GM23248 (cell line): ENCODE data around the gene CD300A. TPM values are rescaled to one million over a fixed set of nuclear protein-coding genes. Genes with fewer than 3 reads are reported as not detected.
A peak's percentile ranks its signal among the peaks of the same experiment; 100 is the strongest.

ENCODE experiments used
- DNase-seq: peaks from one replicate; pipeline ENCODE4 v3.0.0-alpha.2; 2015
- H2AFZ ChIP-seq: fragments of 200-600 bp; sonication (generic); 2 replicates; pipeline ENCODE4 v1.6.1; 2016; ENCODE audit warnings: antibody characterized with exemption
- H3F3A ChIP-seq: fragments of 200-600 bp; sonication (generic); 2 replicates; pipeline ENCODE4 v1.6.1; 2016; ENCODE audit warnings: mild to moderate bottlenecking, antibody characterized with exemption, mixed run types; ENCODE audit not compliant: insufficient read depth
- H3K27ac ChIP-seq: fragments of 200-600 bp; sonication (generic); 2 replicates; pipeline ENCODE4 v1.5.1; 2016; ENCODE audit warnings: mild to moderate bottlenecking
- H3K27me3 ChIP-seq: fragments of 200-600 bp; sonication (generic); replicated peaks from 2 replicates; pipeline ENCODE4 v1.6.1; 2016; ENCODE audit warnings: mild to moderate bottlenecking; ENCODE audit not compliant: insufficient read depth
- H3K36me3 ChIP-seq: fragments of 200-600 bp; sonication (generic); 2 replicates; pipeline ENCODE4 v1.6.1; 2016; ENCODE audit warnings: low read depth, mild to moderate bottlenecking
- H3K4me1 ChIP-seq: fragments of 200-600 bp; sonication (generic); 2 replicates; pipeline ENCODE4 v1.6.1; 2016; ENCODE audit warnings: mild to moderate bottlenecking; ENCODE audit not compliant: insufficient read depth
- H3K4me2 ChIP-seq: fragments of 200-600 bp; sonication (generic); one replicate; pipeline ENCODE4 v1.6.1; 2016; ENCODE audit warnings: mild to moderate bottlenecking; ENCODE audit not compliant: unreplicated experiment
- H3K4me3 ChIP-seq: fragments of 200-600 bp; sonication (generic); 2 replicates; pipeline ENCODE4 v1.5.1; 2016; ENCODE audit warnings: mild to moderate bottlenecking
- H3K79me2 ChIP-seq: fragments of 200-600 bp; sonication (generic); 2 replicates; pipeline ENCODE4 v1.6.1; 2016; ENCODE audit warnings: mild to moderate bottlenecking; ENCODE audit not compliant: insufficient read depth
- H3K9ac ChIP-seq: fragments of 200-600 bp; sonication (generic); 2 replicates; pipeline ENCODE4 v1.6.1; 2016; ENCODE audit warnings: mild to moderate bottlenecking
- H3K9me2 ChIP-seq: fragments of 200-600 bp; sonication (generic); 2 replicates; pipeline ENCODE4 v1.6.1; 2016; ENCODE audit warnings: mixed run types, mild to moderate bottlenecking, moderate library complexity; ENCODE audit not compliant: insufficient read depth
- H3K9me3 ChIP-seq: fragments of 200-600 bp; sonication (generic); one replicate; pipeline ENCODE4 v1.6.1; 2017; ENCODE audit warnings: low read depth
- H4K20me1 ChIP-seq: fragments of 200-600 bp; sonication (generic); 2 replicates; pipeline ENCODE4 v1.6.0; 2016; ENCODE audit not compliant: insufficient read depth
- EZH2 ChIP-seq: fragments of 200-600 bp; sonication (generic); IDR thresholded peaks from 2 replicates; pipeline ENCODE4 v1.6.1; 2018; ENCODE audit warnings: antibody characterized with exemption, mild to moderate bottlenecking; ENCODE audit not compliant: insufficient read depth, poor library complexity, severe bottlenecking
- EZH2phosphoT487 ChIP-seq: fragments of 200-600 bp; sonication (generic); IDR thresholded peaks from 2 replicates; pipeline ENCODE4 v1.6.1; 2018; ENCODE audit warnings: antibody characterized with exemption, moderate library complexity, mild to moderate bottlenecking, low read depth; ENCODE audit not compliant: insufficient read depth
- WGBS, 2 experiments: methylation state at CpG; one replicate each; pipeline ENCODE4 v1.1.6; 2015 to 2017; ENCODE audit warnings: low lambda C conversion rate in 2 of 2, low coverage in 1 of 2; ENCODE audit errors: missing lambda C conversion rate in 2 of 2; 5-methylcytosine and 5-hydroxymethylcytosine counted together
- in situ Hi-C: fragments of 300-500 bp; cut with MboI; formaldehyde crosslinking; loops from 2 replicates; pipeline ENCODE4 v1.15.0; 2020
- polyA plus RNA-seq: library from polyadenylated mRNA; unstranded; fragments of >200 nt; fragmentation: Nextera tagmentation; extraction: Ambion mirVana; gene quantifications from 2 replicates; pipeline ENCODE4 v1.2.1, GENCODE V29; 2016
- total RNA-seq: library from RNA; depleted of rRNA; stranded (reverse); fragments of >200 nt; shearing (Covaris generic); gene quantifications from 2 replicates; pipeline ENCODE4 v1.2.3, GENCODE V29; 2014

Gene CD300A
- total and polyA plus RNA-seq, 2 experiments from 2014 or later: not detected

DNA sequence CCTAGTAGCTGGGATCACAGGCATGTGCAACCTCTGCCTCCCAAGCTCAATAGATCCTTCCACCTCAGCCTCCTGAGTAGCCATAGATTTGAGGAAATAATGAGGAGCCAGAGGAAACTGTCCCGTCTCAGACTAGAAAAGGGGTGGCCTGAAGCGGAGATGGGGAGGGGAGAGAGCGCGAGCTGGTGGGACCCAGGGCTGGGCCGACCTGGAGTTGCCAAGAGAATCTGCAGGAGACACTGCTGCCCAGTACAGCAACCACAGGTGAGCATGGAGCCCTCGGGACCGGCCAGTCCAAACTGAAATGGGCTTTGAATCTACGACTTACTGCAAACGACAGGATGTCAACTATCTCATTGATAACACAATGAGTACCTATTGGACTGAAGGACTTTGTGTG, 24.3 kb downstream of the CD300A start:
- H2AFZ ChIP-seq: no peak overlapping the region
- in situ Hi-C loops: no loop called here
- no peaks in the 10 kb centered on the region for H3K36me3 ChIP-seq
- no peaks in the 10 kb centered on the region for H3K9me3 ChIP-seq
- H3K27me3 ChIP-seq: no peaks in the 10 kb centered on the region
- TF ChIP-seq EZH2 (no peak), EZH2phosphoT487 (no peak)
- no peaks in the 10 kb centered on the region for H3K4me1 ChIP-seq
- H3K4me3 ChIP-seq: no peak overlapping the region
- no peaks in the 10 kb centered on the region for H3K79me2 ChIP-seq
- H3K27ac ChIP-seq: no peak overlapping the region
- H3K9ac ChIP-seq: no peak overlapping the region
- DNase-seq: no peak
- no peaks in the 10 kb centered on the region for H3F3A ChIP-seq
- no peaks in the 10 kb centered on the region for H3K9me2 ChIP-seq
- WGBS, 2 experiments: 73 to 80% methylated on average over 9 of the region's 9 CpGs
- H3K4me2 ChIP-seq: no peak overlapping the region
- H4K20me1 ChIP-seq: no peaks in the 10 kb centered on the region

DNA sequence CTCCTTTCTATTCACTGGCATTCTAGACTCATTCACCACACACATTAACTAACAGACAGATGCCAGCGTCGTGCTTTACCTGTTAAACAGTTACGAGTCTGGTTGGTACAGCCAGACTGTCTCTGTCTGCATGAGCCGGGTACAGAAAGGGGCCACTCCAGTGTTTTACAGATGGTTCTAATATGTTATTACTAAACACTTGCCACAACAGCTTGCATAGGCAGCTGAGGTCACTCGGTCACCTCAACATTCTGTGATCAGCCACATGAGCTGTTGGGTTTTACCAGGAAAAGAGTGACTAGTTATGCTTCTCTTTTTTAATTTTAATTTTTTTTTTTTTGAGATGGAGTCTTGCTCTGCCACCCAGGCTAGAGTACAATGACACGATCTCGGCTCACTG, 25.2 kb downstream of the CD300A start:
- no peaks in the 10 kb centered on the region for H3K79me2 ChIP-seq
- TF ChIP-seq EZH2phosphoT487 (no peak), EZH2 (no peak)
- H3K9ac ChIP-seq: no peak overlapping the region
- H4K20me1 ChIP-seq: no peaks in the 10 kb centered on the region
- no peaks in the 10 kb centered on the region for H3K9me2 ChIP-seq
- no peak overlapping the region for H2AFZ ChIP-seq
- no peak for DNase-seq
- H3K4me1 ChIP-seq: no peaks in the 10 kb centered on the region
- no peaks in the 10 kb centered on the region for H3K9me3 ChIP-seq
- H3K27me3 ChIP-seq: no peaks in the 10 kb centered on the region
- H3F3A ChIP-seq: no peaks in the 10 kb centered on the region
- no peak overlapping the region for H3K4me2 ChIP-seq
- 62% methylated on average over 7 of the region's 7 CpGs for WGBS, 2 experiments
- H3K4me3 ChIP-seq: no peak overlapping the region
- no peak overlapping the region for H3K27ac ChIP-seq
- in situ Hi-C loops: no loop called here
- H3K36me3 ChIP-seq: no peaks in the 10 kb centered on the region

GRCh38 chr17:74493331-74493833, 26.9 kb downstream of the CD300A start:
- Histone ChIP-seq H3F3A (no peaks in the 10 kb centered on the region), H3K79me2 (no peaks in the 10 kb centered on the region), H3K9me2 (no peaks in the 10 kb centered on the region), H3K36me3 (no peaks in the 10 kb centered on the region), H3K9ac (no peak overlapping the region), H3K27me3 (no peaks in the 10 kb centered on the region), H3K4me2 (no peak overlapping the region), H3K4me3 (no peak overlapping the region), H3K4me1 (no peaks in the 10 kb centered on the region), H2AFZ (no peak overlapping the region), H3K27ac (no peak overlapping the region), H4K20me1 (no peaks in the 10 kb centered on the region), H3K9me3 (no peaks in the 10 kb centered on the region)
- WGBS, 2 experiments: 27 to 32% methylated on average over 11 of the region's 11 CpGs
- in situ Hi-C loops: no loop called here
- DNase-seq: peak; percentile 82
- TF ChIP-seq EZH2 (no peak), EZH2phosphoT487 (no peak)

GRCh38 chr17:74497471-74497870, 31.0 kb downstream of the CD300A start:
- Histone ChIP-seq H3K4me3 (no peak overlapping the region), H3K9me3 (no peaks in the 10 kb centered on the region), H3K36me3 (no peaks in the 10 kb centered on the region), H2AFZ (no peak overlapping the region), H4K20me1 (no peaks in the 10 kb centered on the region), H3K27me3 (no peaks in the 10 kb centered on the region), H3K9me2 (no peaks in the 10 kb centered on the region), H3K9ac (no peak overlapping the region), H3K27ac (no peak overlapping the region), H3K4me2 (no peak overlapping the region), H3F3A (no peaks in the 10 kb centered on the region), H3K79me2 (no peaks in the 10 kb centered on the region), H3K4me1 (no peaks in the 10 kb centered on the region)
- 63 to 64% methylated on average over 5 of the region's 5 CpGs for WGBS, 2 experiments
- no peak for DNase-seq
- TF ChIP-seq EZH2 (no peak), EZH2phosphoT487 (no peak)
- in situ Hi-C loops: no loop called here

DNA sequence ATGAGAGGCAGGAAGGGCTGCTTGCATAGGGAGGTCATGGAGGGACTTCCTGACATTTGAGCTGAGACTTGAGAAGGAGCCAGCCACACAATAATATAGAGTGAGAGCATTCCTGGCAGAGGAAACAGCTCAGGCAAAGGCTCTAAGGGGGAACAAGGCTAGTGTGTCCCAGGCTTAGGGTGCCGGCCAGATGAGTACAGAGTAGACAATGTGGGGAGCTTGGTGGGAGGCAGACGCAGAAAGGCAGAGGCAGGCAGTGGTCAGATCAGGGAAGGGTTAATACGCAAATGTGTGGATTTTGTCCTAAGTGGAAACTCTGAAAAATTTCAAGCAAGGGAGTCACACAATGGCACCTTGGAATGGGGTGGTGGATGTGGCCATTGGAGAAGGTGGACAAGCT, 33.6 kb downstream of the CD300A start:
- WGBS, 2 experiments: 65 to 70% methylated on average over 3 of the region's 3 CpGs
- no peak overlapping the region for H3K9ac ChIP-seq
- DNase-seq: no peak
- H3F3A ChIP-seq: no peaks in the 10 kb centered on the region
- no peaks in the 10 kb centered on the region for H3K9me2 ChIP-seq
- H3K36me3 ChIP-seq: no peaks in the 10 kb centered on the region
- H2AFZ ChIP-seq: no peak overlapping the region
- no peak for TF ChIP-seq EZH2phosphoT487
- no peak for TF ChIP-seq EZH2
- H3K27me3 ChIP-seq: no peaks in the 10 kb centered on the region
- no peaks in the 10 kb centered on the region for H3K9me3 ChIP-seq
- no peak overlapping the region for H3K4me3 ChIP-seq
- in situ Hi-C loops: no loop called here
- H3K4me1 ChIP-seq: no peaks in the 10 kb centered on the region
- H4K20me1 ChIP-seq: no peaks in the 10 kb centered on the region
- H3K79me2 ChIP-seq: no peaks in the 10 kb centered on the region
- H3K4me2 ChIP-seq: no peak overlapping the region
- H3K27ac ChIP-seq: no peak overlapping the region
